GM18511 (cell line): ENCODE results near the gene MARCHF2.
"Not testable (repeated sequence)": the region's sequence is repeated elsewhere in the genome, so short reads cannot be mapped to it uniquely, and the experiment has no call there.

Source experiments
- ATAC-seq: cut with Tn5 transposase; IDR thresholded peaks from one replicate; pipeline ENCODE4 v1.9.1; 2021; ENCODE audit warnings: mild to moderate bottlenecking, moderate library complexity; ENCODE audit not compliant: unreplicated experiment

MARCHF2 gene

DNA sequence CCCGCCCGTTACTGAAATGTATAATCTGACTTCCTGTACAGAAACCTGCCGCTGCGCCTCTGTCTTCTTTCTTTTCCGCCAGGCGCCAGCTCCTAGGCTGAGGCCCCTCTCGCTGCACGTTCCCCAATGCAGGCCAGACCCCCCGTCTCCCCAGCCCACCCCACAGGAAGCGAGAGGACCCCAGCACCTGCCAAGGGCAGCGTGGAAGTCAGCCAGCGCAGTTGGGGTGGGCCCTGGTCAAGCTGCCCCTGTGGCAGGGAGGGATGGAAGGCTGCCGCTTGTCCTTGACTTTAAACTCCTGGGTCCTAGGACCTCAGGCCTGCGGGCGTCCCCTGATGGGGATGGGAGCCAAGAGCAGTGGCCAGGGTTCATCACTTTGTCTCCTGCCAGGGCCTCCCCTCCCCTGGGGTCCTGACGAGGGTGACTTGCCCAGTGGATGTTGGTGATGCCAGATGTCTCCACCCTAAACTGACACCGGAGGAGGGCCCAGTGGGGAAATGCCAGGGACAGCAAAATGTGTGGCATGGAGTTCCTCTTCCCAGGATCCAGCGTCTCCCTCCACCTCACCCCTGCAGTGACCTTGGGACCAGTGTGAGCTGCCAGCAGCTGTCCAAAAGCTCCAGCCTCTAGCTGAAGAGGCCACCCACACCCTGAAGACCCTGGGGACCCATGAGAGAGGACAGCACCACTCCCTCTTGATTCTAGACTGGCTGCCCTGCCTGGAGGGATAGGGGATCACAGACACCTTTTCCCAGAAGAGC is 8.5 kb upstream of the MARCHF2 start:
- no peak for ATAC-seq

GRCh38 chr19:8410718-8411117 is 2.4 kb upstream of the MARCHF2 start:
- not testable (repeated sequence) for ATAC-seq

DNA sequence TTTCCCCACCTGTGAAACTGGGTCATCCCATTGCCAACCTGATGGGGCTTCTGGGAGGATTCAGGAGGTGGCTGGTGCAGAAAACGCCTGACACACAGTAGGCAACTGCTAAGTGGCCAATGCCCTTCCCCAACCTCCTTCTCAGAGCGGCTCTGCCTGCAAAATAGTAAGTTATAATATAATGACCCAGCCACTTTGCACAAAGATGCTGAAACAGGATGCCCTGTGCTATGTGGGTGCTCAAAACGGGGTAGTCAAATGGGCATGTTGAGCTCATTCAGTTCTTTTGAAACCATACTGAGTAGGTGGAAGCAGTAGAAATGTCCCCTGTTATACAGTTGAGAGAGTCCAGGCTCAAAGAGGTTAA is 507 bp downstream of the MARCHF2 start:
- ATAC-seq = no peak

- no peak for ATAC-seq
Observed at GRCh38 chr19:8416796-8417195, 3.7 kb downstream of the MARCHF2 start.

- no peak for ATAC-seq
Observed at GRCh38 chr19:8421484-8422461, 8.7 kb downstream of the MARCHF2 start.

DNA sequence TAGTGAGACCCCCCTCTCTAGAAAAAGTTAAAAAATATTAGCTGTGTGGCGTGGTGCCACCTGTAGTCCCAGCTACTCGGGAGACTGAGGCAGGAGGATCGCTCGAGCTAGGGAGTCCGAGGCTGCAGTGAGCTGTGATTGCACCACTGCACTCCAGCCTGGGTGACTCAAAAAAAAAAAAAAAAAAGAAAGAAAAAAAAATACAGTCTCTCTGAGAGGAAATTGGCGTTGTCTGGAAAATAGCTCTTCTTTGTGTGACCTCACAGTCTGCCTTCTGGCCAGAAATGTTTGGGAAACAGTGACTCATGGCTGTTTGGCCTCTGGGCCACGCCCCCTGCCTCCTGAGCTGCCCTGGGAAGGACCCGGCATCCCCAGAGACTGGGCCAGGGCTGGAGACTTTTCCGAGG is 10.7 kb downstream of the MARCHF2 start:
- no peak for ATAC-seq

DNA sequence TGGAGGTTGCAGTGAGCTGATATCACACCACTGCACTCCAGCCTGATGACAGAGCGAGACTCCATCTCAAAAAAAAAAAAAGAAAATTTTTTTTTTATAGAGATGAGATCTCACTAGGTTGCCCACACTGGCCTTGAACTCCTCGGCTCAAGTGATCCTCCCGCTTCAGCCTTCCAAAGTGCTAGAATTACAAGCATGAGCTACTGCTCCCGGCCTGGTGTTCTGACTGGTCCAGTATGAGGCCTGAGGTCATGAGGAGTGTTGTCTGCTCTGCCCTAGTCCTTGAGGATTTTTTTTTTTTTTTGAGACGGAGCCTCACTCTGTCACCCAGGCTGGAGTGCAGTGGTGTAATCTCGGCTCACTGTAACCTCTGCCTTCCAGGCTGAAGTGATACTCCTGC is 12.2 kb downstream of the MARCHF2 start:
- ATAC-seq = not testable (repeated sequence)

DNA sequence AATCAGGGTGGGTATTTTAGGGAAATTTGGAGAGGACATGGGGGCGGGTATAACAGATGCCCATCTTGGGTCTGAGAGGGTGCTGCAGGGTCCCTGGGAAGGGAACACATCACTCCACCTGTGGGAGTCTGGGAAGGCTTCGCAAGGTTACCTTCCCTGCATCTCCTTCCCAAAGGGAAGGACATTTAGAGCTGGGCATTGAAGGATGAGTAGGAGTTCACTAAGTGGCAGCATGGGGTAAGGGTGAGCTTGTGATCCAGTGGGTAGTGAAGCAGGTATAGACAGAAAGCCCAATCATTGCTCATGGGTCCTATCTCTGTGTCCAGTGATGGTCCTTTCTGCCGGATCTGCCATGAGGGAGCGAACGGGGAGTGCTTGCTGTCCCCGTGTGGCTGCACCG is 13.2 kb downstream of the MARCHF2 start:
- no peak for ATAC-seq

GRCh38 chr19:8429044-8429443 is 15.9 kb downstream of the MARCHF2 start:
- ATAC-seq = no peak

DNA sequence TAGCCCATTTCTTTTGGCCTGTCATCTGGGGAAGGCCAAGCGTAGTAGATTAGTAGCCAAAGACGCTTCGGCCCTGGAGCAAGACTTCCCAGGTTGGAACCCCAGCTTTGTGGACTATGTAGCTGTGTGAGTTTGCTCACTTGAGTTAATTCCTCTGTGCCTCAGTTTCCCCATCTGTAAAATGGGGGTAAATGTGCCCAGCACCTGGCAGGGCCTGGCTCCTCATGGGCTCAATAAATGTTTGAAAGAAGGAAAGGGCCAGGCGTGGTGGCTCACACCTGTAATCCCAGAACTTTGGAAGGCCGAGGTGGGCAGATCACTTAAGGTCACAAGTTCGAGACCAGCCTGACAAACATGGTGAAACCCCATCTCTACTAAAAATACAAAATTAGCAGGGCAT is 16.7 kb downstream of the MARCHF2 start:
- no peak for ATAC-seq

GRCh38 chr19:8430650-8431049 is 17.5 kb downstream of the MARCHF2 start:
- no peak for ATAC-seq

GRCh38 chr19:8438236-8438635 is 25.1 kb downstream of the MARCHF2 start:
- no peak for ATAC-seq

DNA sequence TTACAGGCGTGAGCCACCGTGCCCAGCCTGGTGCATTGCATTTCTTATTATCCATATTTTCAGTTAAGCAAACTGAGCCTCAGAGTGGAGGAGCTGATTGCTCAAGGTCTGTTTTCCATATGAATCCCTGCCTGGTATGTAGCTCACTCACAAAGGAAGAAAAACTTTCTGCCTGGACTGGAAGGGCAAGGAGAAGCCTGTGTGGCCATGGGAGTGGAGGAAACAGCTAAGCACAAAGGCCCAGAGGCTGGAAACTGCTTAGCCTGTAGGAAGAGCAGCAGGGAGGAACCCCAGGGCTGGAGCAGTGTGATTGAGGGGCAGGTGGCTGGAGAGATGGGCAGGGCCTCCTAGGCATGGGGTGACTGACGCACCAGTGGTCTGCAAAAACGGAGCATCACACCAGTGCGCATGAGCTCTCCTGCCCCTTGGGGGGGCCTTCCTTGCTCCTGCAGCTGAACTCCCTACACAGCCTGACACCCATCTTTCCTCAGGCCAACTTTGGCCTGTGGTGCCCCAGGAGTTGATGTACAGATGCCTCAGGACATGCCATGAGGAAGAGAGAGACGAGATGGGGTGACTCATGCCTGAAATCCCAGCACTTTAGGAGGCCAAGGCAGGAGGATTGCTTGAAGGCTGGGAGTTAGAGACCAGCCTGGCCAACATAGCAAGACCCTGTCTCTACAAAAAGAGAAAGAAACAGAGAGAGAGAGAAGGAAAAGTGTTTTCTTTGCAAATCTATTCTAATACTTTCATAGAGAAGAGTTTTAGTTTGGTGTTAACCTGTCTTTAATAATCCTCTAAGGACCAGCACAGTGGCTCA is 28.8 kb downstream of the MARCHF2 start:
- ATAC-seq = no peak

DNA sequence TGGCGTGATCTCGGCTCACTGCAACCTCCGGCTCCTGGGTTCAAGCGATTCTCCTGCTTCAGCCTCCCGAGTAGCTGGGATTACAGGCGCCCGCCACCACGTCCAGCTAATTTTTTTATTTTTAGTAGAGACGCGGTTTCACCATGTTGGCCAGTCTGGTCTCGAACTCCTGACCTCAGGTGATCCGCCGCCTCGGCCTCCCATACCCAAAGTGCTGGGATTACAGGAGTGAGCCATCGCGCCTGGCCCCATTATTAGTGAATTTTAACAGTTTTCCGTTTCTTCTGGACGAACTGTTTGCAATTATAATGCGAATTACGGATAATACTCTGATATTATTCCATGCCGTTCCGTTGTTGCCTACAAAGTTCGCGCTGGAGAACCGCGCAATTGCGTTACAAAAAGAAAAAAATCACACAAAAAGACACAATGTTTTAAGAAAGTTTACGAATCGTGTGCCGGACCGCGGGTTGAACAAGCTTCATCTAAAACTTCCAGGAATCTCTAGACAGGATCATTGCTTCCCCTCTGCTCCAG is 31.1 kb downstream of the MARCHF2 start:
- ATAC-seq = not testable (repeated sequence)

DNA sequence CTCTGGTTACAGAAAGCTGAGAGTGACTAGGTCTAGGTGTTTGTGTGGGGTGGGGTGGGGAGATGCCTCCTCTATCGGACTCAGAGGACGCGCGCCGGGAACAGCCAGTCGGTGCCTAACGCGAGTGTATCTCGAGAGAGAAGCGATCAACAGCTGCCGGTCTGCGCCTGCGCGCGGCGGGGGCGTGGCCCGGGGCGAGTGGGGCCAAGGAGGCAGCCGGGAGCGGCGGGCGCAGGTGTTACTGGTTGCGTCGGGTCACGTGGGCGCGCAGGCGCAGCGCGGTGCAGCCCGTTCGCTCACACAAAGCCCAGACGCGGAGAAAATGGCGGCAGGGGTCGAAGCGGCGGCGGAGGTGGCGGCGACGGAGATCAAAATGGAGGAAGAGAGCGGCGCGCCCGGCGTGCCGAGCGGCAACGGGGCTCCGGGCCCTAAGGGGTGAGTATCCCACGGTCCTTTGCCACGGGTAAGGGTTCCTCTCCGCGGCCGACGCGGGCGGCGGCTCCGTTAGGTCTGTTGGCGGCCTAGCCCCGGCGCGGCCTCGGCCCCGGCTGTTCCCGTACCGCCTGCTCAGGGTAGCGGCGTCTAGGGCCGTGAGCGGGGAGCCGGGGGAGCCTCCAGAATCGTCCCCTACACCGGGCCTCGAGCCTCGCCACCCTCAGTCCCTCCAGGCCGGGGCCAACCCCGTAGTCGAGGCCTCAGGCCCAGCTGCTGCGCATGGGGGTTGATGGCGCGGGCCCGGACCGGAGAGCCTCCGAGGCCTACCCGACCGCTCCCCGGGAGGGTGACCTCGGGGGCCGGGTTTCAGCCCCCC is 31.8 kb downstream of the MARCHF2 start, which contains the start of gene HNRNPM:
HNRNPM (plus strand) TSS at position 299 of the 811 bp plus-strand sequence; CDS start at position 323, 24 bp downstream.
- ATAC-seq = peak; percentile 82

- ATAC-seq = peak; percentile 14
Observed at GRCh38 chr19:8445488-8446001, 32.4 kb downstream of the MARCHF2 start.

GRCh38 chr19:8446061-8446709 is 33.1 kb downstream of the MARCHF2 start:
- no peak for ATAC-seq

DNA sequence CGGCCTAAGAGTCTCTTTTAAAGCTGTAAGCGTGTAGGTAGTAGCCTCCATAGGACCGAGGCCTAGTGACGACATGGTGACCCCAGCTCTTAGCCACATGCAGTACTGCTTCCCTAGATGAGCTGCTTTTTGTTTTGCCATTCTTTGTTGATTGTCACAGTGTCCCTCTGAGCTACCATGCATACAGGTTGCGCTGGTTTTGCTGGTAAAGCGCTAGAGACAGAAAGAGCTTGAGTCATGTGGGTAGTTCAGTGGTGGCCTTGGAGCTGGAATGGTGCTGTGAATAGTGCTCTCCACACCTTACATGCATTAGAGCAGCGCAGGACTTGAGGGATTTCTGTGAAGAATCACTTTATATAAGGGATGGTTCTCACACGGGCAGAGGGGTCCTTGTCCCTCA is 36.7 kb downstream of the MARCHF2 start:
- no peak for ATAC-seq

DNA sequence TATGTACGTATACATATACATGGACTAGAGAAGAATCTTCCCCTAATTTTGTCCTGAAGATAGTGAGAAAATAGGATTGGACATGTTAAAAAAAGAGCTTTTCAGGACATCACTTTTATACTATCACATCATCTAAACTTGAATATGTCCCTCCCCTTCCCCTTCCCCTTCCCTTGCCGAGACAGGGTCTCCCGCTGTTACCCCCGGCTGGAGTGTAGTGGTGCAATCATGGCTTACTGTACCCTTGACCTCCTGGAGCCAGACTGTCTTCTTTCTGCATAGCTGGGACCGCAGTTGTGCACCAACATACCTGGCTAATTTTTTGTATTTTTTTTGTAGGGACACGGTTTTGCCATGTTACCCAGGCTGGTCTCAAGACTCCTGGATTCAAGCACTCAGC is 38.3 kb downstream of the MARCHF2 start:
- ATAC-seq = no peak
